Measurements from ENCODE around the gene PEX3.

PEX3 gene

DNA sequence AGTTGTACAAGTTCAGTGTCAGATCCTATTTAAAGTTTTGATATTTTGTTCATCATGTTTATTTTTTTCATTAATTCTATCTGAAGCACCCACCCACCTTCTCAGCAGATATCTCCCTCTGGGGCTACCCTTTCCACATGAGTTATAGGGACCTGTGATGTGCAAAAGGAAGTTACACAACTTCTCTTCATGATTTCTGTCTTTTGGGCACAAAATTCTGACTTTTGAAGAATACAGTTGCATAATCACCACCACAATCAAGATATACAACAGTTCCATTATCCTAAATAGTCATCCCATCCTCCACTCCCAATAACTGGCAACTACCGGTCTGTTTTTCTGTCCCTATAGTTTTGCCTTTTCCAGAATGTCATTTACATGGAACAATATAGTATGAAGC, 74.8 kb downstream of the PEX3 start:
- TF ChIP-seq, protein P1, sequence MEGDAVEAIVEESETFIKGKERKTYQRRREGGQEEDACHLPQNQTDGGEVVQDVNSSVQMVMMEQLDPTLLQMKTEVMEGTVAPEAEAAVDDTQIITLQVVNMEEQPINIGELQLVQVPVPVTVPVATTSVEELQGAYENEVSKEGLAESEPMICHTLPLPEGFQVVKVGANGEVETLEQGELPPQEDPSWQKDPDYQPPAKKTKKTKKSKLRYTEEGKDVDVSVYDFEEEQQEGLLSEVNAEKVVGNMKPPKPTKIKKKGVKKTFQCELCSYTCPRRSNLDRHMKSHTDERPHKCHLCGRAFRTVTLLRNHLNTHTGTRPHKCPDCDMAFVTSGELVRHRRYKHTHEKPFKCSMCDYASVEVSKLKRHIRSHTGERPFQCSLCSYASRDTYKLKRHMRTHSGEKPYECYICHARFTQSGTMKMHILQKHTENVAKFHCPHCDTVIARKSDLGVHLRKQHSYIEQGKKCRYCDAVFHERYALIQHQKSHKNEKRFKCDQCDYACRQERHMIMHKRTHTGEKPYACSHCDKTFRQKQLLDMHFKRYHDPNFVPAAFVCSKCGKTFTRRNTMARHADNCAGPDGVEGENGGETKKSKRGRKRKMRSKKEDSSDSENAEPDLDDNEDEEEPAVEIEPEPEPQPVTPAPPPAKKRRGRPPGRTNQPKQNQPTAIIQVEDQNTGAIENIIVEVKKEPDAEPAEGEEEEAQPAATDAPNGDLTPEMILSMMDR (IDR thresholded peaks at IDR 0.05), result no peak

DNA sequence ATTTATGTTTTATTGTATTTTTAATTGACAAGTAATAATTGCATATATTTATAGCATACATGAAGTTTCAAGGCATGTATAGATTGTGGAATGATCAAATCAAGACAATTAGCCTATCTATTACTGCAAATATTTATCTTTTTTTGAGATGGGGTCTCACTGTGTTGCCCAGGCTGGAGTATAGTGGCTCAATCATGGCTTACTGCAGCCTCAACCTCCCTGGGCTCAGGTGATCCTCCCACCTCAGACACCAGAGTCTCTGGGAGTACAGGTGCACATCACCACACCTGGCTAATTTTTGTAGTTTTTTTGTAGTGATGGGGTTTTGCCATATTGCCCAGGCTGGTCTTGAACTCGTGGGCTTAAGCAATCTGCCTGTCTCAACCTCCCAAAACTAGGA, 77.1 kb downstream of the PEX3 start:
- TF ChIP-seq, protein P1 (IDR thresholded peaks at IDR 0.05), result no peak

DNA sequence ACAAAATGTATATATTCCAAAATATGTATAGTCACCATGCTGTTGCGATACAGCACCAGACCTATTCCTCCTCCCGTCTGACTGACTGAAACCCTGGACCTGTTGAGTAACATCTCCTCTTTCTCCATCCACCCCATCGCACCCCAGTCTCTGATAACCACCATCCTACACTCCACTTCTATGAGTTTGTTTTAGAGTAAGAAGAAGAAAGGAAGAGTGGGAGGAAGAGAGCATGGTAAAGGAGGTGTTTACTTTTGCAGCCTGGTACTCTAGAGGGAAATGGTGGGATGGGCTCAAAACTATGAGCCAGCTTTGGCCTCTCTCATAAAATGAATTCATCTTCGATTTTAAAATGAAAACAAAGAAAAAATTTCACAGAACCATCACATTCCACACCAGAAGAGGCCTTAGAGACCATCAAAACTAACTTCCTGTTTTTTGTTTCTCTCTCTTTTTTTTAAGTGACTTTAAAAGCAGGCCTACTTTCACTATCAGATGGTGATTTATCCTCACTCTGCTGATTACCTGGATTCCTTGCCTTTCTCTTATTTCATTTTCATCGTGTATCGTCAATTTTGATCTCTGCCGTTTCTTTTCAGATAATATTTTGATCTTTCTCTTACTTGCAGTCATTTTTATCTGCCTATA, 77.7 kb downstream of the PEX3 start:
- TF ChIP-seq, protein P1 (IDR thresholded peaks at IDR 0.05), result no peak

DNA sequence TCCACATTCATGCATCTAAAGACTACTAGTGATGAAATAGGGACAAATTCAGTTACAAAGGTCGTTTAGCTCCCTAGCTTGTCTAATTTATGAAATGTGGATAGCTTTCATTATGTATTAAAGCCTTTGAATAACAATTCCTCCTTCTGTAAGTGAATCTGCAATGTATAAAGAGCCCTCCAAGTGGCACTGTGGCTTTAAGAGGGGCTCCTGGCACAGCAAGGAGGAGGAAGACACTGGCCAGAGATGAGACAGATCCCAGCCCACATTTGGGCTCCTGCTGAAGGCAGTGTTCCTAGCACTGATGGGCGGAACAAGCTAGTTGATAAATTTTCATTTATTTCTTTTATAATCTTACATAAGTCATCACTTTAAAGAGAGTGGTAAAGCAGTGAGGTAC, 78.5 kb downstream of the PEX3 start:
- TF ChIP-seq, protein P1 (IDR thresholded peaks at IDR 0.05), result no peak

DNA sequence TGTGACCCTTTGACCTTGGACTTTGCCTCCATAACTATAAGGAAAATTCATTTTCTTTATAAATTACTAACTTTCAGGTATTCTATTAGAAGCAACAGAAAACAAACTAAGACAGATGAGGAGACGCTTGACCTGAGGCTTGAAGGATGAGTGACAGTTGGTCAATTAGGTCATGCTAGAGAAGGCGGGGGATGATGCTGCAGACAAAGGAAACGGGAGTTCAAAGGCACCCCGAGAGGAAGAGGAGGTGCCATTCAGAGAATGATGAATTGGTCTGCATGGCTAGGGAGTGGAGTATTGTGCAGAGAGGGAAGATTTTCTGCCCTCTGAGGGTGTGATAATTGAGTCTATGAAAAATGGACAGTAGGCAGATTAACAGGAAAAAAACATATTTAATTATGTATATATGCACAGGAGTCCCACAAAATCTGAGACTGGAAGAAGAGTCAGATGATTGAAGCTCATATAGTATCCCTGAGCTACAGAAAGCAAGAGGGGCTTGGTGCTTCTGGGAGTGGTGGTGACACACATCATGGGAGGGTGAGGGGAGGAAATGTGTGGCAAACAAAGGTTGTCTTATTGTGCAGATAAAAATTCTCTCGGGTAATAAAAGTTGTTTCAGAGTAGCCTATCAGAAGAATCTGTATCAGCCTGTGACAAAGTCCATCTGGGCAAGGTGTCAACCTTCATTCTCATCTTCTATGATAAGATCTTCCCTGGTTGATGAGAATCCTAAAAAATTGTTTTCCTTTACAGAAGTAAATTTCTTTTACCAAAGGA, 81.3 kb downstream of the PEX3 start:
- TF ChIP-seq, protein P1 (IDR thresholded peaks at IDR 0.05), result no peak

DNA sequence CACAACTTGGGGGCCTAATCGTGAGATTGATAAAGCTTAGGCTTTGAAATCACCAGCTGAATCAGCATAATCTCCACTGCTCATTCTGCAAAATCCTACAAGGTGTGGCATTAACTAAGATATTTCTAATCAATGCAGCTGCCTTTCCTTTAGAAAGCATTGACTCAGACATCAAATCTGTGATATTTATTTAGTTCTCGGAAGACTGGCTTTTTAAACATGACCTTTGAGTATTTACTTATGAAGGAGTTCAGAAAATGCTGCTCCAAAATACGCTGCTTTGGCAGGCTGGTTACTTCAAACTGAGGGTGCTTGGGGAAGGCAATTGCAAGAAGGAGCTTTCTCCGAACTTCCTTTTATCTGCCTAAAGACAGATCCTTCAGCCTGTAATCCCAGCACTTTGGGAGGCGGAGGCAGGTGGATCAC, 84.6 kb downstream of the PEX3 start:
- TF ChIP-seq, protein P1 (IDR thresholded peaks at IDR 0.05), result no peak

DNA sequence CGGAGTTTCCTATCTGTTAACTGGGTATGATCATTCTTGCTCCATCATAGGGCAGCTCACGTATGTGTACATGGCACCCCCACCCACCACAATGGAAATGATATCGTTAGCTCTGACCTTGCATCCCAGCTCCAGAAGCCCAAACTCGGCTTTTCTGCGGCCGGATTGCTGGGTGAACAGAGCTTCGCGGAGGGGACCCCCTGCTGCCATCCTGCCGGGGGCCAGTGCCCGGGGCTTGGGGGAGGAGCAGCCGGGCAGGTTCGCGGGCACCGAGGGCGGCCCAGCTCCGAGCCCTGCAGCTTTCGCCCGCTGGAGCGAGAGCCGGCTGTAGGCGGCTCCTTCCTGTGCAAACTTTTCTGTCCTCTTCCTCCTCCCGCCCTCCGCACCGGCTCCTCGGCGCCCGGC, 85.9 kb downstream of the PEX3 start:
- TF ChIP-seq, protein P1 (IDR thresholded peaks at IDR 0.05), result no peak

Data from LNCAP (cell line).